ENCODE results near the gene MILR1. TPM values are rescaled to one million over a fixed set of nuclear protein-coding genes. Genes with fewer than 3 reads are reported as not detected.
"Not testable (repeated sequence)": the region's sequence is repeated elsewhere in the genome, so short reads cannot be mapped to it uniquely, and the experiment has no call there.

The MILR1 gene
- total and polyA plus RNA-seq, 5 donors from 2014 or later, result 0.67 TPM; not detected in 4

DNA sequence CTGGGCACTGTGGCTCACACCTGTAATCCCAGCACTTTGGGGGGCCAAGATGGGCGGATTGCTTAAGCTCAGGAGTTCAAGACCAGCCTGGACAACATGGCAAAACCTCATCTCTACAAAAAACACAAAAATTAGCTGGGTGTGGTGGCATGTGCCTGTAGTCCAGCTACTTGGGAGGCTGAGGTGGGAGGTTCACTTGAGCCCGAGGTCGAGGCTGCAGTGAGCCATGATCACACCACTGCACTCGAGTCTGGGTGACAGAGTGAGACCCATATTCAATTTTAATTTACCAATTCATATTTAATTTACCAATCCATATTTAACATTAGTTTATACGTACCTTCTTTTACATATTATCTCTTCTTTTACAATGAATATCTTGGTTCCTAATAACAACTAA is 46.4 kb downstream of the MILR1 start:
- peaks cover 37% of the 10 kb centered on the region for H3K4me1 ChIP-seq (ENCODE audit: control insufficient read depth, insufficient read depth, low read length, poor library complexity, severe bottlenecking)
- peaks cover 42% of the 10 kb centered on the region for H3K36me3 ChIP-seq (ENCODE audit: control insufficient read depth, insufficient read depth, low read length)
- peak overlapping the region; percentile 57 for H3K4me3 ChIP-seq (ENCODE audit: low read depth, low read length)
- Mint-ChIP-seq H3K4me1 (peaks cover 44 to 79% (median 56%) of the 10 kb centered on the region in 4 donors), H3K36me3 (peaks cover 35% of the 10 kb centered on the region), H3K27me3 (peaks cover 12% of the 10 kb centered on the region), H3K4me3 (peak overlapping the region in 3 of 4 donors; percentile 85 to 100 (median 100)), H3K27ac (peak overlapping the region in 1 of 3 donors; percentile 60)
- not testable (repeated sequence) for DNase-seq; H3K9me3 Mint-ChIP-seq; H3K27ac ChIP-seq (ENCODE audit: insufficient read depth, low read length, poor library complexity, severe bottlenecking); H3K27me3 ChIP-seq (ENCODE audit: control insufficient read depth, insufficient read depth, low read length); ATAC-seq (ENCODE audit: low read depth in 2 of 2); H3K9me3 ChIP-seq (ENCODE audit: control insufficient read depth in 2 of 2, low read length in 2 of 2)

DNA sequence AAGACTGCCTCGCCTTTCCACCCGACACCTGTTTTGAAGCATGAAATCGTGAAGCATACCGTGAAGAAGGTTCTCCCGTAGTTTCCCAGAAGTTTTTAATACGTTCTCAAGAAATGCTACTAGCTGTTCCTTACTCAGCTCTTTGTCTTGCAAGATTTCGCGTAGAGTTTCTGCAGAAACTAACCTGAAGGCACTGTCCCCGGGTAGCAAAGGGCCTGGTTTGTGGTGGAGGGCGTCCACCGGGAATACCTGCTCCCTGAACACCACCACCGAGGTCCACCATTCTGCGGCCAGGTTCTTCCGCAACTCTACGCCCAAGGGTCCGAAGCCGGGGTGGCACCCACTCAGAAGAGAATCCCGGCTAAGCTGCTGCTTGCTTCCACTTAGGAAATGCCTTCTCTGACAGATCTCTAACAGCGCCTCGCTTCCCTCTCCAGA is 47.5 kb downstream of the MILR1 start:
- no peak for ATAC-seq (ENCODE audit: low read depth in 2 of 2)
- H3K4me3 Mint-ChIP-seq, result peak overlapping the region; percentile 88 to 100 (median 99)
- peaks cover 12% of the 10 kb centered on the region for H3K27me3 Mint-ChIP-seq
- DNase-seq, result peak in 1 of 3 donors; percentile 34
- Histone ChIP-seq H3K4me1 (ENCODE audit: control insufficient read depth, insufficient read depth, low read length, poor library complexity, severe bottlenecking) (peaks cover 40% of the 10 kb centered on the region), H3K36me3 (ENCODE audit: control insufficient read depth, insufficient read depth, low read length) (peaks cover 42% of the 10 kb centered on the region), H3K27me3 (ENCODE audit: control insufficient read depth, insufficient read depth, low read length) (no peaks in the 10 kb centered on the region), H3K4me3 (ENCODE audit: low read depth, low read length) (peak overlapping the region; percentile 90), H3K27ac (ENCODE audit: insufficient read depth, low read length, poor library complexity, severe bottlenecking) (peak overlapping the region; percentile 91), H3K9me3 (ENCODE audit: control insufficient read depth in 2 of 2, low read length in 2 of 2) (no peaks in the 10 kb centered on the region)
- peaks cover 49 to 86% (median 64%) of the 10 kb centered on the region in 4 donors for H3K4me1 Mint-ChIP-seq
- H3K36me3 Mint-ChIP-seq, result peaks cover 40% of the 10 kb centered on the region
- H3K27ac Mint-ChIP-seq, result peak overlapping the region; percentile 85 to 99 (median 99)
- H3K9me3 Mint-ChIP-seq, result no peaks in the 10 kb centered on the region

DNA sequence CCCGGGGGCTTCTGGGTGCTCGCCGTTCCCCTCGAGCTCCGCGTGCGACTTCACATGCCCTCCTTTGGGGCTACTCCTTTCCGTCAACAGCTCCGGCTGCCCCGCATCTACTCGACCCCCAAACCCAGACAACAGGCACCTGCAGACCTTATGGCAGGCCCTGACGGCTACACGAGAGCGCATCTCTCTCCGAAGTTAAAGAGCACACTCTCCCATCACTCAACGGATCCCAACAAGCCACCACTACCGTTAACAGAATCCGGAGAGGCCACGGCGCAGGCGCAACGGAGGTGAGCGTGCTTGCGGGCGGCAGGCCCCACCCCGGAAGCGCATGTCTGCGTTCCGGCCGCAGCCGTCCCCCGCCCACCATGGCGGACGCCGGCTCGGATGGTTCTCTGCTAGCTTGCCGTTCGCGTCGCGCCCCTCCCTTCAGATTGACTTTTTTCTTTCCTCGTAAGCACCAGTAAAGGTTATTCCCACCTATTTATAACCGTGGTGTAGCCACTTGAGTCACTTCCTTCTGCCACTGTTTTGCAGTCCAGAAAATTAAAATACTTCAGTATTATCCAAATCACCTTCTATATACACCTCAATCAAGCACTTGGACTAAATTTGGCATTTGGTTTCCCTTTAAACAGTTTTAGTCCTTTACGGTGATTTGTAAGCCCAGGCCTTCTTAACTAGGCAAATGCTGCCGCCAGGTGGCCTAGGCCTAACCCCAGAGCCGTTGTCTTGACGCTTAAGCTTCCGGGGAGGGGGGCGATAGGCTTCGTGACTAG is 48.1 kb downstream of the MILR1 start, which contains the start of gene POLG2:
TSS of gene POLG2 (minus strand) at position 269 of the 779 bp plus-strand sequence. CDS start at position 183, 86 bp downstream.
- Histone ChIP-seq H3K27me3 (ENCODE audit: control insufficient read depth, insufficient read depth, low read length) (no peaks in the 10 kb centered on the region), H3K27ac (ENCODE audit: insufficient read depth, low read length, poor library complexity, severe bottlenecking) (peak within 1 kb of the TSS; percentile 91), H3K4me1 (ENCODE audit: control insufficient read depth, insufficient read depth, low read length, poor library complexity, severe bottlenecking) (peaks cover 46% of the 10 kb centered on the region), H3K4me3 (ENCODE audit: low read depth, low read length) (peak within 1 kb of the TSS; percentile 92), H3K9me3 (ENCODE audit: control insufficient read depth in 2 of 2, low read length in 2 of 2) (no peaks in the 10 kb centered on the region), H3K36me3 (ENCODE audit: control insufficient read depth, insufficient read depth, low read length) (peaks cover 42% of the 10 kb centered on the region)
- no peaks in the 10 kb centered on the region for H3K9me3 Mint-ChIP-seq
- peaks cover 42% of the 10 kb centered on the region for H3K36me3 Mint-ChIP-seq
- peaks cover 49 to 89% (median 70%) of the 10 kb centered on the region in 4 donors for H3K4me1 Mint-ChIP-seq
- H3K27ac Mint-ChIP-seq, result peak within 1 kb of the TSS; percentile 85 to 99 (median 99)
- DNase-seq, result peak; percentile 93 to 98 (median 96)
- ATAC-seq (ENCODE audit: low read depth in 2 of 2), result peak; percentile 85 to 88
- peaks cover 12% of the 10 kb centered on the region for H3K27me3 Mint-ChIP-seq
- peak within 1 kb of the TSS; percentile 88 to 100 (median 99) for H3K4me3 Mint-ChIP-seq

- peaks cover 49% of the 10 kb centered on the region for H3K4me1 ChIP-seq (ENCODE audit: control insufficient read depth, insufficient read depth, low read length, poor library complexity, severe bottlenecking)
Observed at GRCh38 chr17:64497565-64498035, 48.7 kb downstream of the MILR1 start.

DNA sequence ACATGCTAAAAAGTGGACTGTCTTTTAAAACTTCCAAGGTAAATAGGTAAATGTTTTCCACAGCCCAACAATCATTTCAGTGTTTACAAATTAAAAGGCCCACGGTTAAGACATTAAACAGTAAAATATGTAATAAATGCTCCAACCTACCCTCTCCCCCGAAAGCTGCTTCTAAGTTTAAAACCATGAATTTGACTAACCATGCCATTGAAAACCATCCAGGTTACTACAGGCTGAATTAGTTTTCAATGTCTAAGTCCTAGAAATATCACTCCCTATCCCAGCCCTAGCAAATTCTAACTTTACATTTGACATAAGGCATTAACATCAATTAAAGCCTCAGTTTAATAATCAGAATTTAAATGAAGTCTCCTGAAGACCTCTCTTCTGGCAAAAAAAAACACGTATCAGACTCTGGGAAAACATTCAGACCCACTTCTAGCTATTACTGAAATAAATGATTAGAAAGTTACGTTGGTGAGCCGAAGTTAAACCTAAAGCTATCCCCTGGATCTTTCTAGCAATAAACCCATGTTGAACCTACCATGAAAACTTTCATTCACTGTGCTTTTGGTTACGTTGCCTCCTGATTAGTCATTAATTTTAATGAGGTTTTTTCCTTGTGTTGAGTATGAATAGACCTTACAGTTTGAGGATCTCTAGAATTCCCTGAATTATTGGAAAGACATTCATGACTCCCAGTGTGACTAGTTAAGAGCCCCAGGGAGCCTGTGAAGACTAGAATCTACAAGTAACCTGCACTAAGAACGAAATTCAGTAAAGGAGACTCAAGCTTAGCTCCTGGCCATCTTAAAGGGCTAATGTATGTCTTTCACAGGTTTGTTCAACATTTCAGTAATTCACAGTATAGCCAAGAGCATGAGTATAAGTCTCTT is 49.6 kb downstream of the MILR1 start:
- Histone ChIP-seq H3K4me1 (ENCODE audit: control insufficient read depth, insufficient read depth, low read length, poor library complexity, severe bottlenecking) (peaks cover 55% of the 10 kb centered on the region), H3K4me3 (ENCODE audit: low read depth, low read length) (no peak overlapping the region), H3K27ac (ENCODE audit: insufficient read depth, low read length, poor library complexity, severe bottlenecking) (peak overlapping the region; percentile 91), H3K27me3 (ENCODE audit: control insufficient read depth, insufficient read depth, low read length) (no peaks in the 10 kb centered on the region), H3K36me3 (ENCODE audit: control insufficient read depth, insufficient read depth, low read length) (peaks cover 50% of the 10 kb centered on the region), H3K9me3 (ENCODE audit: control insufficient read depth in 2 of 2, low read length in 2 of 2) (no peaks in the 10 kb centered on the region)
- Mint-ChIP-seq H3K9me3 (no peaks in the 10 kb centered on the region), H3K27me3 (peaks cover 12% of the 10 kb centered on the region), H3K27ac (peak overlapping the region; percentile 85 to 99 (median 99)), H3K4me3 (peak overlapping the region; percentile 45 to 98 (median 72)), H3K4me1 (peaks cover 44 to 95% (median 77%) of the 10 kb centered on the region in 4 donors), H3K36me3 (peaks cover 51% of the 10 kb centered on the region)
- ATAC-seq (ENCODE audit: low read depth in 2 of 2) (no peak), DNase-seq (peak in 1 of 3 donors; percentile 29)

More at GRCh38 chr17:64497565-64498035, 48.7 kb downstream of the MILR1 start:
- Mint-ChIP-seq H3K9me3 (no peaks in the 10 kb centered on the region), H3K27me3 (peaks cover 12% of the 10 kb centered on the region), H3K36me3 (peaks cover 45% of the 10 kb centered on the region), H3K27ac (peak overlapping the region; percentile 85 to 99 (median 99)), H3K4me3 (peak overlapping the region; percentile 88 to 100 (median 99)), H3K4me1 (peaks cover 46 to 92% (median 74%) of the 10 kb centered on the region in 4 donors)
- peaks cover 45% of the 10 kb centered on the region for H3K36me3 ChIP-seq (ENCODE audit: control insufficient read depth, insufficient read depth, low read length)
- no peaks in the 10 kb centered on the region for H3K27me3 ChIP-seq (ENCODE audit: control insufficient read depth, insufficient read depth, low read length)
- ATAC-seq (ENCODE audit: low read depth in 2 of 2) (peak in 1 of 2 donors; percentile 1), DNase-seq (no peak)
- no peaks in the 10 kb centered on the region for H3K9me3 ChIP-seq (ENCODE audit: control insufficient read depth in 2 of 2, low read length in 2 of 2)
- H3K4me3 ChIP-seq (ENCODE audit: low read depth, low read length), result peak overlapping the region; percentile 92
- H3K27ac ChIP-seq (ENCODE audit: insufficient read depth, low read length, poor library complexity, severe bottlenecking), result peak overlapping the region; percentile 91

GRCh38 chr17:64499805-64500486 is 51.0 kb downstream of the MILR1 start:
- H3K27me3 ChIP-seq (ENCODE audit: control insufficient read depth, insufficient read depth, low read length), result no peaks in the 10 kb centered on the region
- Mint-ChIP-seq H3K27ac (peak overlapping the region in 2 of 3 donors; percentile 55 to 100), H3K4me1 (peaks cover 34 to 95% (median 75%) of the 10 kb centered on the region in 4 donors), H3K9me3 (no peaks in the 10 kb centered on the region), H3K4me3 (peak overlapping the region; percentile 3 to 88 (median 48)), H3K27me3 (peaks cover 16% of the 10 kb centered on the region), H3K36me3 (peaks cover 65% of the 10 kb centered on the region)
- no peaks in the 10 kb centered on the region for H3K9me3 ChIP-seq (ENCODE audit: control insufficient read depth in 2 of 2, low read length in 2 of 2)
- H3K4me1 ChIP-seq (ENCODE audit: control insufficient read depth, insufficient read depth, low read length, poor library complexity, severe bottlenecking), result peaks cover 57% of the 10 kb centered on the region
- no peak for ATAC-seq (ENCODE audit: low read depth in 2 of 2)
- H3K4me3 ChIP-seq (ENCODE audit: low read depth, low read length), result no peak overlapping the region
- peak in 1 of 3 donors; percentile 23 for DNase-seq
- peaks cover 64% of the 10 kb centered on the region for H3K36me3 ChIP-seq (ENCODE audit: control insufficient read depth, insufficient read depth, low read length)
- peak overlapping the region; percentile 24 for H3K27ac ChIP-seq (ENCODE audit: insufficient read depth, low read length, poor library complexity, severe bottlenecking)

All from CD4-positive, CD25-positive, alpha-beta regulatory T cell (primary cell).